HepG2 (cell line): ENCODE measurements around the gene RAD51C. TPM values are rescaled to one million over a fixed set of nuclear protein-coding genes. Genes with fewer than 3 reads are reported as not detected.

Experiments
- HOXD1 ChIP-seq: sonication (generic); formaldehyde crosslinking; IDR thresholded peaks from 2 replicates; pipeline ENCODE4 v1.5.0; 2020; ENCODE audit warnings: missing genetic modification reagents
- PHF21A ChIP-seq: sonication (generic); formaldehyde crosslinking; IDR thresholded peaks from 2 replicates; pipeline ENCODE4 v1.5.0; 2020; ENCODE audit warnings: mild to moderate bottlenecking, missing genetic modification reagents
- RNF2 ChIP-seq: fragments of 450-650 bp; conservative IDR thresholded peaks from 2 replicates; pipeline ENCODE4 v1.6.1; 2016; ENCODE audit warnings: low read depth
- ZNF251 ChIP-seq: sonication (generic); formaldehyde crosslinking; IDR thresholded peaks from 2 replicates; pipeline ENCODE4 v1.9.0; 2021; ENCODE audit warnings: mild to moderate bottlenecking, missing genetic modification reagents
- polyA plus RNA-seq, 8 experiments: library from polyadenylated mRNA; depleted of rRNA in 3 of 8; stranded (reverse) in 7 of 8; unstranded in 1 of 8; fragments of >200 nt; fragmentation: Illumina TruSeq in 4 of 8; extraction: Trizol in 4 of 8; gene quantifications; 2 replicates each; pipeline versions ENCODE4 v1.2.1 to v1.2.3, GENCODE V29; 2011 to 2016; ENCODE audit warnings: low read depth in 4 of 8, missing spikeins in 1 of 8, mixed read lengths in 1 of 8; ENCODE audit not compliant: insufficient read depth in 1 of 8
- total RNA-seq, 5 experiments: library from RNA; depleted of rRNA; stranded (reverse); fragments of >200 nt; fragmentation: Illumina TruSeq; extraction: Trizol; gene quantifications; 2 replicates each; pipeline ENCODE4 v1.2.3, GENCODE V29; 2016; ENCODE audit warnings: low read depth in 1 of 5
- TF ChIP-seq, protein P1 (sequence below): sonication (generic); formaldehyde crosslinking; IDR thresholded peaks from 2 replicates; pipeline ENCODE4 v1.4.0; 2020; ENCODE audit warnings: missing genetic modification reagents, borderline replicate concordance
- TF ChIP-seq, protein P2 (sequence below): sonication (generic); formaldehyde crosslinking; IDR thresholded peaks from 2 replicates; pipeline ENCODE4 v1.5.1; 2020; ENCODE audit warnings: missing genetic modification reagents, mild to moderate bottlenecking, borderline replicate concordance
- TF ChIP-seq, protein P3 (sequence below): sonication (generic); formaldehyde crosslinking; IDR thresholded peaks from 2 replicates; pipeline ENCODE4 v1.5.0; 2020; ENCODE audit warnings: mild to moderate bottlenecking, missing genetic modification reagents
- TF ChIP-seq, protein P4 (sequence below): sonication (generic); formaldehyde crosslinking; IDR thresholded peaks from 2 replicates; pipeline ENCODE4 v1.4.0; 2020; ENCODE audit warnings: low read depth, missing genetic modification reagents
- TF ChIP-seq, protein P5 (sequence below): sonication (generic); formaldehyde crosslinking; IDR thresholded peaks from 2 replicates; pipeline ENCODE4 v1.4.0; 2020; ENCODE audit warnings: mild to moderate bottlenecking, low read depth, missing genetic modification reagents
- TF ChIP-seq, protein P6 (sequence below): sonication (generic); formaldehyde crosslinking; IDR thresholded peaks from 2 replicates; pipeline ENCODE4 v1.5.1; 2020; ENCODE audit warnings: mild to moderate bottlenecking, missing genetic modification reagents, moderate library complexity

RAD51C gene
- total and polyA plus RNA-seq, 2 of the 13 experiments (the other 11 are each of a cell fraction or from before 2014, with no cell fraction given): 38.5 to 106 TPM

DNA sequence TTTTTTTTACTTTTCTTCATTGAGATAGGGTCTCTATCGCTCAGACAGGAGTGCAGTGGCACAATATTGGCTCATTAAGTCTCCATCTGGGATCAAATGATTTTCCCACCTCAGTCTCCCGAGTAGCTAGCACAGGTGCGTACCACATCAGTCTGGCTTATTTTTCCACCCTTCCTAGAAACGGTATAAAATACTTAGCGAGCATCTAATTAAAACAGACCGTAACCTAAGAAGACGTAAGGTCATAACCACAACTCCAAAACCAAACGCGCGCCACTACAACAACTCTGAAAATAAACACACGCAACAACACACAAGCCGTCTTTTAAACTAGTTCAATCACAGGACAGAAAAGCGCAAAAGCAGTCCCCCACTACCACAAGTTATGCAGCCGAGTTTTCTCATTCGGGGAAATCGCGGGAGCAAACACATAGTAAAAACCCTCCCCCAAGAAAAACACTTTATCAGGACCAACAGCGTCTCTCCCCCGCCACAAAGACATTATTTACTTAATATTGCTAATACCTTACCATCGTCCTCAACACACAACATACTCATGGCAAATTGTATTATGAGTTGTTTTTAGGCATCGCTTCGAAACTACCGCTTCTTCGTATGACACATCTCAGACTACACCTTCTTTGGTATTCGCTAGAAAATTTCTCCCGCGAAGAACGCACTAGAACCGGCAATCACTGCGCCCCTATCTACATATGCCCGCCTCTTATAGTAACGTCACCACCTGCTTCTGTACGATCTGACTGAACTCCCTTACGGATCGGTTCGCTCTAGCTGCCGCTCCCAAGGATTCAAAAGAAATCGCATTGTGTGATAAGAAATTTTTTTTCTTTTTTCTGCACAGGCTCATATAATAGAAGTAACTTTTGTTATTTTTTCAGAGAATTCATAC lies 33.3 kb upstream of the RAD51C start (continued):
- TF ChIP-seq, protein P1, sequence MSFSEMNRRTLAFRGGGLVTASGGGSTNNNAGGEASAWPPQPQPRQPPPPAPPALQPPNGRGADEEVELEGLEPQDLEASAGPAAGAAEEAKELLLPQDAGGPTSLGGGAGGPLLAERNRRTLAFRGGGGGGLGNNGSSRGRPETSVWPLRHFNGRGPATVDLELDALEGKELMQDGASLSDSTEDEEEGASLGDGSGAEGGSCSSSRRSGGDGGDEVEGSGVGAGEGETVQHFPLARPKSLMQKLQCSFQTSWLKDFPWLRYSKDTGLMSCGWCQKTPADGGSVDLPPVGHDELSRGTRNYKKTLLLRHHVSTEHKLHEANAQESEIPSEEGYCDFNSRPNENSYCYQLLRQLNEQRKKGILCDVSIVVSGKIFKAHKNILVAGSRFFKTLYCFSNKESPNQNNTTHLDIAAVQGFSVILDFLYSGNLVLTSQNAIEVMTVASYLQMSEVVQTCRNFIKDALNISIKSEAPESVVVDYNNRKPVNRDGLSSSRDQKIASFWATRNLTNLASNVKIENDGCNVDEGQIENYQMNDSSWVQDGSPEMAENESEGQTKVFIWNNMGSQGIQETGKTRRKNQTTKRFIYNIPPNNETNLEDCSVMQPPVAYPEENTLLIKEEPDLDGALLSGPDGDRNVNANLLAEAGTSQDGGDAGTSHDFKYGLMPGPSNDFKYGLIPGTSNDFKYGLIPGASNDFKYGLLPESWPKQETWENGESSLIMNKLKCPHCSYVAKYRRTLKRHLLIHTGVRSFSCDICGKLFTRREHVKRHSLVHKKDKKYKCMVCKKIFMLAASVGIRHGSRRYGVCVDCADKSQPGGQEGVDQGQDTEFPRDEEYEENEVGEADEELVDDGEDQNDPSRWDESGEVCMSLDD: peak; percentile 91
- TF ChIP-seq, protein P2, sequence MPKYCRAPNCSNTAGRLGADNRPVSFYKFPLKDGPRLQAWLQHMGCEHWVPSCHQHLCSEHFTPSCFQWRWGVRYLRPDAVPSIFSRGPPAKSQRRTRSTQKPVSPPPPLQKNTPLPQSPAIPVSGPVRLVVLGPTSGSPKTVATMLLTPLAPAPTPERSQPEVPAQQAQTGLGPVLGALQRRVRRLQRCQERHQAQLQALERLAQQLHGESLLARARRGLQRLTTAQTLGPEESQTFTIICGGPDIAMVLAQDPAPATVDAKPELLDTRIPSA: no peak
- TF ChIP-seq, protein P3, sequence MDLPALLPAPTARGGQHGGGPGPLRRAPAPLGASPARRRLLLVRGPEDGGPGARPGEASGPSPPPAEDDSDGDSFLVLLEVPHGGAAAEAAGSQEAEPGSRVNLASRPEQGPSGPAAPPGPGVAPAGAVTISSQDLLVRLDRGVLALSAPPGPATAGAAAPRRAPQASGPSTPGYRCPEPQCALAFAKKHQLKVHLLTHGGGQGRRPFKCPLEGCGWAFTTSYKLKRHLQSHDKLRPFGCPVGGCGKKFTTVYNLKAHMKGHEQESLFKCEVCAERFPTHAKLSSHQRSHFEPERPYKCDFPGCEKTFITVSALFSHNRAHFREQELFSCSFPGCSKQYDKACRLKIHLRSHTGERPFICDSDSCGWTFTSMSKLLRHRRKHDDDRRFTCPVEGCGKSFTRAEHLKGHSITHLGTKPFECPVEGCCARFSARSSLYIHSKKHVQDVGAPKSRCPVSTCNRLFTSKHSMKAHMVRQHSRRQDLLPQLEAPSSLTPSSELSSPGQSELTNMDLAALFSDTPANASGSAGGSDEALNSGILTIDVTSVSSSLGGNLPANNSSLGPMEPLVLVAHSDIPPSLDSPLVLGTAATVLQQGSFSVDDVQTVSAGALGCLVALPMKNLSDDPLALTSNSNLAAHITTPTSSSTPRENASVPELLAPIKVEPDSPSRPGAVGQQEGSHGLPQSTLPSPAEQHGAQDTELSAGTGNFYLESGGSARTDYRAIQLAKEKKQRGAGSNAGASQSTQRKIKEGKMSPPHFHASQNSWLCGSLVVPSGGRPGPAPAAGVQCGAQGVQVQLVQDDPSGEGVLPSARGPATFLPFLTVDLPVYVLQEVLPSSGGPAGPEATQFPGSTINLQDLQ (CRISPR knock-in tag): no peak
- TF ChIP-seq, protein P4, sequence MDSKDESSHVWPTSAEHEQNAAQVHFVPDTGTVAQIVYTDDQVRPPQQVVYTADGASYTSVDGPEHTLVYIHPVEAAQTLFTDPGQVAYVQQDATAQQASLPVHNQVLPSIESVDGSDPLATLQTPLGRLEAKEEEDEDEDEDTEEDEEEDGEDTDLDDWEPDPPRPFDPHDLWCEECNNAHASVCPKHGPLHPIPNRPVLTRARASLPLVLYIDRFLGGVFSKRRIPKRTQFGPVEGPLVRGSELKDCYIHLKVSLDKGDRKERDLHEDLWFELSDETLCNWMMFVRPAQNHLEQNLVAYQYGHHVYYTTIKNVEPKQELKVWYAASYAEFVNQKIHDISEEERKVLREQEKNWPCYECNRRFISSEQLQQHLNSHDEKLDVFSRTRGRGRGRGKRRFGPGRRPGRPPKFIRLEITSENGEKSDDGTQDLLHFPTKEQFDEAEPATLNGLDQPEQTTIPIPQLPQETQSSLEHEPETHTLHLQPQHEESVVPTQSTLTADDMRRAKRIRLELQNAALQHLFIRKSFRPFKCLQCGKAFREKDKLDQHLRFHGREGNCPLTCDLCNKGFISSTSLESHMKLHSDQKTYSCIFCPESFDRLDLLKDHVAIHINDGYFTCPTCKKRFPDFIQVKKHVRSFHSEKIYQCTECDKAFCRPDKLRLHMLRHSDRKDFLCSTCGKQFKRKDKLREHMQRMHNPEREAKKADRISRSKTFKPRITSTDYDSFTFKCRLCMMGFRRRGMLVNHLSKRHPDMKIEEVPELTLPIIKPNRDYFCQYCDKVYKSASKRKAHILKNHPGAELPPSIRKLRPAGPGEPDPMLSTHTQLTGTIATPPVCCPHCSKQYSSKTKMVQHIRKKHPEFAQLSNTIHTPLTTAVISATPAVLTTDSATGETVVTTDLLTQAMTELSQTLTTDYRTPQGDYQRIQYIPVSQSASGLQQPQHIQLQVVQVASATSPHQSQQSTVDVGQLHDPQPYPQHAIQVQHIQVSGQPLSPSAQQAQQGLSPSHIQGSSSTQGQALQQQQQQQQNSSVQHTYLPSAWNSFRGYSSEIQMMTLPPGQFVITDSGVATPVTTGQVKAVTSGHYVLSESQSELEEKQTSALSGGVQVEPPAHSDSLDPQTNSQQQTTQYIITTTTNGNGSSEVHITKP (CRISPR knock-in tag): peak; percentile 64; the same call in 1 of the 2 replicates
- TF ChIP-seq, protein P5, sequence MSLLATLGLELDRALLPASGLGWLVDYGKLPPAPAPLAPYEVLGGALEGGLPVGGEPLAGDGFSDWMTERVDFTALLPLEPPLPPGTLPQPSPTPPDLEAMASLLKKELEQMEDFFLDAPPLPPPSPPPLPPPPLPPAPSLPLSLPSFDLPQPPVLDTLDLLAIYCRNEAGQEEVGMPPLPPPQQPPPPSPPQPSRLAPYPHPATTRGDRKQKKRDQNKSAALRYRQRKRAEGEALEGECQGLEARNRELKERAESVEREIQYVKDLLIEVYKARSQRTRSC (CRISPR knock-in tag): no peak
- no peak for TF ChIP-seq ZNF251 (CRISPR knock-in tag)
- TF ChIP-seq HOXD1 (CRISPR knock-in tag): peak; percentile 58
- no peak for TF ChIP-seq RNF2
- TF ChIP-seq, protein P6, sequence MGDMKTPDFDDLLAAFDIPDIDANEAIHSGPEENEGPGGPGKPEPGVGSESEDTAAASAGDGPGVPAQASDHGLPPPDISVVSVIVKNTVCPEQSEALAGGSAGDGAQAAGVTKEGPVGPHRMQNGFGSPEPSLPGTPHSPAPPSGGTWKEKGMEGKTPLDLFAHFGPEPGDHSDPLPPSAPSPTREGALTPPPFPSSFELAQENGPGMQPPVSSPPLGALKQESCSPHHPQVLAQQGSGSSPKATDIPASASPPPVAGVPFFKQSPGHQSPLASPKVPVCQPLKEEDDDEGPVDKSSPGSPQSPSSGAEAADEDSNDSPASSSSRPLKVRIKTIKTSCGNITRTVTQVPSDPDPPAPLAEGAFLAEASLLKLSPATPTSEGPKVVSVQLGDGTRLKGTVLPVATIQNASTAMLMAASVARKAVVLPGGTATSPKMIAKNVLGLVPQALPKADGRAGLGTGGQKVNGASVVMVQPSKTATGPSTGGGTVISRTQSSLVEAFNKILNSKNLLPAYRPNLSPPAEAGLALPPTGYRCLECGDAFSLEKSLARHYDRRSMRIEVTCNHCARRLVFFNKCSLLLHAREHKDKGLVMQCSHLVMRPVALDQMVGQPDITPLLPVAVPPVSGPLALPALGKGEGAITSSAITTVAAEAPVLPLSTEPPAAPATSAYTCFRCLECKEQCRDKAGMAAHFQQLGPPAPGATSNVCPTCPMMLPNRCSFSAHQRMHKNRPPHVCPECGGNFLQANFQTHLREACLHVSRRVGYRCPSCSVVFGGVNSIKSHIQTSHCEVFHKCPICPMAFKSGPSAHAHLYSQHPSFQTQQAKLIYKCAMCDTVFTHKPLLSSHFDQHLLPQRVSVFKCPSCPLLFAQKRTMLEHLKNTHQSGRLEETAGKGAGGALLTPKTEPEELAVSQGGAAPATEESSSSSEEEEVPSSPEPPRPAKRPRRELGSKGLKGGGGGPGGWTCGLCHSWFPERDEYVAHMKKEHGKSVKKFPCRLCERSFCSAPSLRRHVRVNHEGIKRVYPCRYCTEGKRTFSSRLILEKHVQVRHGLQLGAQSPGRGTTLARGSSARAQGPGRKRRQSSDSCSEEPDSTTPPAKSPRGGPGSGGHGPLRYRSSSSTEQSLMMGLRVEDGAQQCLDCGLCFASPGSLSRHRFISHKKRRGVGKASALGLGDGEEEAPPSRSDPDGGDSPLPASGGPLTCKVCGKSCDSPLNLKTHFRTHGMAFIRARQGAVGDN (CRISPR knock-in tag): no peak
- peak; percentile 86 for TF ChIP-seq PHF21A (CRISPR knock-in tag)
